ENCODE data around the gene AGXT2. TPM values are rescaled to one million over a fixed set of nuclear protein-coding genes. Genes with fewer than 3 reads are reported as not detected.

Gene AGXT2
- total and polyA plus RNA-seq, 3 experiments from 2014 or later, result not detected

DNA sequence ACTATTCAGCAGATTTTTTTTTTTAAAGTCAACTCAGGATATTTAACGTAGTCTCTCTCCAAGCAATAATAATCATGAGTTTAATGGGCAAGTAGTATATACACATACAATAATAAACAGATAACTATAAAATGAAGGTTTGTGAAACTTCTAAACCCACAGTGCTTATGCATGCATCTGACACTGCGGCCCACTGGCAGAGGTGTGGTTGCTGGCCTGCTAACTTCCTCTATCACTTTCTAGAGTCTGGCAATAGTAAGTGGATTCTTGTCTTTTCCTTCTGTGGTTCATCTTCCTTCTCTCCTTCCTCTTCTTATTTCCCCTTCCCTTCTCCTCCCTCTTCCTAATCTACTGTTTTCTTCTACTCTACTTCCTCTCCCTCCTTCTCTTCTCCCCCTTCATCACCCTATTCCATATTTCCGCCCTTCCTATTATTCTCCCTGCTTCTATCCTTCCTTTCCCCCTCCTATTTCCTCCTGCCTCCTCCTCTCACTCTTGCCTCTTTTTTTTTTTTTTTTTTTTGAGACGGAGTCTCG lies 18.6 kb upstream of the AGXT2 start:
- peaks cover 0 to 30% of the 10 kb centered on the region in 2 donors for H3K27me3 Mint-ChIP-seq
- Histone ChIP-seq H3K27me3 (ENCODE audit: insufficient read depth, low read length, poor library complexity, severe bottlenecking) (no peaks in the 10 kb centered on the region), H3K9me3 (ENCODE audit: low read length) (no peaks in the 10 kb centered on the region), H3K4me3 (ENCODE audit: low read length) (no peak overlapping the region), H3K27ac (ENCODE audit: low read depth, low read length) (no peak overlapping the region), H3K4me1 (ENCODE audit: insufficient read depth, low read length) (no peaks in the 10 kb centered on the region), H3K36me3 (ENCODE audit: insufficient read depth, low read length) (no peaks in the 10 kb centered on the region)
- CTCF ChIA-PET, result no interaction called here
- H3K4me1 Mint-ChIP-seq, result no peaks in the 10 kb centered on the region
- H3K27ac Mint-ChIP-seq, result no peak overlapping the region
- no peak overlapping the region for H3K4me3 Mint-ChIP-seq
- H3K9me3 Mint-ChIP-seq, result no peaks in the 10 kb centered on the region
- POLR2A ChIA-PET, result no interaction called here
- DNase-seq, result no peak
- no peaks in the 10 kb centered on the region for H3K36me3 Mint-ChIP-seq

GRCh38 chr5:35063414-35063813 lies 15.7 kb upstream of the AGXT2 start:
- DNase-seq, result no peak
- Mint-ChIP-seq H3K4me1 (no peaks in the 10 kb centered on the region), H3K27ac (peak overlapping the region in 1 of 8 donors; percentile 17), H3K9me3 (no peaks in the 10 kb centered on the region), H3K36me3 (no peaks in the 10 kb centered on the region), H3K4me3 (no peak overlapping the region), H3K27me3 (peaks cover 0 to 30% of the 10 kb centered on the region in 2 donors)
- no peaks in the 10 kb centered on the region for H3K4me1 ChIP-seq (ENCODE audit: insufficient read depth, low read length)
- H3K27me3 ChIP-seq (ENCODE audit: insufficient read depth, low read length, poor library complexity, severe bottlenecking), result no peaks in the 10 kb centered on the region
- H3K27ac ChIP-seq (ENCODE audit: low read depth, low read length), result no peak overlapping the region
- no peaks in the 10 kb centered on the region for H3K36me3 ChIP-seq (ENCODE audit: insufficient read depth, low read length)
- ChIA-PET CTCF (interaction anchor here (1.2 kb wide), 1 partner anchor 8 kb away, joined by 3 read pairs; no protein-coding TSS in a partner anchor), POLR2A (no interaction called here)
- no peaks in the 10 kb centered on the region for H3K9me3 ChIP-seq (ENCODE audit: low read length)
- H3K4me3 ChIP-seq (ENCODE audit: low read length), result no peak overlapping the region

- Histone ChIP-seq H3K4me1 (ENCODE audit: insufficient read depth, low read length) (no peaks in the 10 kb centered on the region), H3K27me3 (ENCODE audit: insufficient read depth, low read length, poor library complexity, severe bottlenecking) (no peaks in the 10 kb centered on the region), H3K27ac (ENCODE audit: low read depth, low read length) (no peak overlapping the region), H3K36me3 (ENCODE audit: insufficient read depth, low read length) (no peaks in the 10 kb centered on the region), H3K4me3 (ENCODE audit: low read length) (no peak overlapping the region), H3K9me3 (ENCODE audit: low read length) (no peaks in the 10 kb centered on the region)
- no peak for DNase-seq
- Mint-ChIP-seq H3K4me1 (no peaks in the 10 kb centered on the region), H3K9me3 (no peaks in the 10 kb centered on the region), H3K27ac (no peak overlapping the region), H3K4me3 (no peak overlapping the region), H3K36me3 (no peaks in the 10 kb centered on the region), H3K27me3 (peaks cover 0 to 25% of the 10 kb centered on the region in 2 donors)
- ChIA-PET CTCF (no interaction called here), POLR2A (no interaction called here)
Observed at GRCh38 chr5:35061211-35061770, 13.5 kb upstream of the AGXT2 start.

GRCh38 chr5:35060236-35060635 lies 12.5 kb upstream of the AGXT2 start:
- Histone ChIP-seq H3K4me3 (ENCODE audit: low read length) (no peak overlapping the region), H3K27ac (ENCODE audit: low read depth, low read length) (no peak overlapping the region), H3K4me1 (ENCODE audit: insufficient read depth, low read length) (no peaks in the 10 kb centered on the region), H3K9me3 (ENCODE audit: low read length) (no peaks in the 10 kb centered on the region), H3K36me3 (ENCODE audit: insufficient read depth, low read length) (no peaks in the 10 kb centered on the region), H3K27me3 (ENCODE audit: insufficient read depth, low read length, poor library complexity, severe bottlenecking) (no peaks in the 10 kb centered on the region)
- H3K4me3 Mint-ChIP-seq, result no peak overlapping the region
- ChIA-PET CTCF (no interaction called here), POLR2A (no interaction called here)
- no peaks in the 10 kb centered on the region for H3K9me3 Mint-ChIP-seq
- H3K36me3 Mint-ChIP-seq, result no peaks in the 10 kb centered on the region
- DNase-seq, result no peak
- H3K27me3 Mint-ChIP-seq, result peaks cover 0 to 26% of the 10 kb centered on the region in 2 donors
- H3K4me1 Mint-ChIP-seq, result no peaks in the 10 kb centered on the region
- no peak overlapping the region for H3K27ac Mint-ChIP-seq

GRCh38 chr5:35059251-35059650 lies 11.5 kb upstream of the AGXT2 start:
- DNase-seq, result no peak
- H3K36me3 ChIP-seq (ENCODE audit: insufficient read depth, low read length), result no peaks in the 10 kb centered on the region
- Mint-ChIP-seq H3K27me3 (peaks cover 0 to 30% of the 10 kb centered on the region in 2 donors), H3K4me3 (no peak overlapping the region), H3K27ac (no peak overlapping the region), H3K4me1 (no peaks in the 10 kb centered on the region), H3K9me3 (no peaks in the 10 kb centered on the region), H3K36me3 (no peaks in the 10 kb centered on the region)
- no peaks in the 10 kb centered on the region for H3K27me3 ChIP-seq (ENCODE audit: insufficient read depth, low read length, poor library complexity, severe bottlenecking)
- ChIA-PET CTCF (no interaction called here), POLR2A (no interaction called here)
- no peak overlapping the region for H3K27ac ChIP-seq (ENCODE audit: low read depth, low read length)
- H3K9me3 ChIP-seq (ENCODE audit: low read length), result no peaks in the 10 kb centered on the region
- H3K4me1 ChIP-seq (ENCODE audit: insufficient read depth, low read length), result no peaks in the 10 kb centered on the region
- no peak overlapping the region for H3K4me3 ChIP-seq (ENCODE audit: low read length)

GRCh38 chr5:35058374-35058788 lies 10.6 kb upstream of the AGXT2 start:
- no peaks in the 10 kb centered on the region for H3K9me3 Mint-ChIP-seq
- Histone ChIP-seq H3K36me3 (ENCODE audit: insufficient read depth, low read length) (no peaks in the 10 kb centered on the region), H3K27me3 (ENCODE audit: insufficient read depth, low read length, poor library complexity, severe bottlenecking) (no peaks in the 10 kb centered on the region), H3K9me3 (ENCODE audit: low read length) (no peaks in the 10 kb centered on the region), H3K4me3 (ENCODE audit: low read length) (no peak overlapping the region), H3K27ac (ENCODE audit: low read depth, low read length) (no peak overlapping the region), H3K4me1 (ENCODE audit: insufficient read depth, low read length) (no peaks in the 10 kb centered on the region)
- no peaks in the 10 kb centered on the region for H3K4me1 Mint-ChIP-seq
- H3K27ac Mint-ChIP-seq, result no peak overlapping the region
- no peak for DNase-seq
- H3K36me3 Mint-ChIP-seq, result no peaks in the 10 kb centered on the region
- peaks cover 3 to 36% of the 10 kb centered on the region in 2 donors for H3K27me3 Mint-ChIP-seq
- no peak overlapping the region for H3K4me3 Mint-ChIP-seq
- ChIA-PET CTCF (no interaction called here), POLR2A (no interaction called here)

DNA sequence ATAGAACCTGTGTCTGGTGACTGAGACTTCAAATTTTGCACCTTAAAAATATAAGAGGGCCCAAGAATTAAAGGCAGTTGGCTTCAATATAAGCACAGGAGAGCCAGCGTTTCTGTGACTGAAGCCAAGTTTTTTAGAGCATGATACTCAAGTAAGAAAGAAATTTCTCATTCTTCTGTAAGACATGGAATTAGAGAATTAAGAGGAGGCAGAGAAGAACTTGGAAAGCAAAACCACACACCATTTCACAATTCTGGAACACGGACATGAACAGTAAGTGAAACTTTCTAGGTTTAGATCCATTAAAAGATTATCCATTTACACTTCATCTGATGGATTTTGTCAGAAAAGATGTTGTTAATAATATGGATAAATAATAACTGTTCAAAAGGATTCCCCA lies 8.9 kb upstream of the AGXT2 start:
- H3K4me1 Mint-ChIP-seq, result no peaks in the 10 kb centered on the region

GRCh38 chr5:35052838-35053237 lies 5.1 kb upstream of the AGXT2 start:
- Mint-ChIP-seq H3K27ac (peak overlapping the region in 1 of 8 donors; percentile 2), H3K4me3 (no peak overlapping the region), H3K9me3 (peaks cover 0 to 1% (median 0%) of the 10 kb centered on the region in 5 donors), H3K27me3 (peaks cover 10 to 52% of the 10 kb centered on the region in 2 donors), H3K36me3 (no peaks in the 10 kb centered on the region), H3K4me1 (no peaks in the 10 kb centered on the region)
- H3K27me3 ChIP-seq (ENCODE audit: insufficient read depth, low read length, poor library complexity, severe bottlenecking), result no peaks in the 10 kb centered on the region
- no peaks in the 10 kb centered on the region for H3K4me1 ChIP-seq (ENCODE audit: insufficient read depth, low read length)
- CTCF ChIA-PET, result no interaction called here
- no peak overlapping the region for H3K27ac ChIP-seq (ENCODE audit: low read depth, low read length)
- H3K36me3 ChIP-seq (ENCODE audit: insufficient read depth, low read length), result no peaks in the 10 kb centered on the region
- POLR2A ChIA-PET, result no interaction called here
- no peak for DNase-seq
- no peak overlapping the region for H3K4me3 ChIP-seq (ENCODE audit: low read length)
- H3K9me3 ChIP-seq (ENCODE audit: low read length), result no peaks in the 10 kb centered on the region

More for the DNA sequence above, 8.9 kb upstream of the AGXT2 start:
- no peak overlapping the region for H3K27ac Mint-ChIP-seq
- no peaks in the 10 kb centered on the region for H3K36me3 Mint-ChIP-seq
- POLR2A ChIA-PET, result no interaction called here
- H3K27me3 Mint-ChIP-seq, result peaks cover 3 to 42% of the 10 kb centered on the region in 2 donors
- Histone ChIP-seq H3K4me1 (ENCODE audit: insufficient read depth, low read length) (no peaks in the 10 kb centered on the region), H3K9me3 (ENCODE audit: low read length) (no peaks in the 10 kb centered on the region), H3K27me3 (ENCODE audit: insufficient read depth, low read length, poor library complexity, severe bottlenecking) (no peaks in the 10 kb centered on the region), H3K36me3 (ENCODE audit: insufficient read depth, low read length) (no peaks in the 10 kb centered on the region), H3K4me3 (ENCODE audit: low read length) (no peak overlapping the region), H3K27ac (ENCODE audit: low read depth, low read length) (no peak overlapping the region)
- no peaks in the 10 kb centered on the region for H3K9me3 Mint-ChIP-seq
- CTCF ChIA-PET, result no interaction called here
- DNase-seq, result no peak
- H3K4me3 Mint-ChIP-seq, result no peak overlapping the region
